DMS 273 (cell line): ENCODE measurements around the gene NEK11.

ENCODE experiments used
- DNase-seq: peaks from one replicate; lab custom pipeline; 2025; ENCODE audit not compliant: unreplicated experiment; lab: John Stamatoyannopoulos, UW

The NEK11 gene

DNA sequence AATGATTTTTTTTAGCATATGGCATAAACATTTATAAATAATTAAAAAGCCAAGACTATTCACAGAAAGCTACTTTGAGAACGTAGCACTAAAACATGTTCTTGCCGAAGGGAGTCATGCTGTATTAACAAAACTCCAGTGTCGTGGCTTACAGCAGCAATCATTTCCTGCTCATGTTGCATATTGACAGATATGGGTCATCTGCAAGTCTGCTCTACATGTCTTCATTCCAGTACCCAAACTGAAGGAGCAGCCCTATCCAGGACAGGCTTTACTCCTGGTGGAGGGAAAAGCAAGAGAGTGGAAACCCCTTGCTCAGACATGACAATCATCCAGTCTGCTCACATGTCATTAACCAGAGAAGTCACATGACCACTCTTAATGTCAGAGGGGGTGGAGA, 87.6 kb downstream of the NEK11 start:
- DNase-seq: no peak

DNA sequence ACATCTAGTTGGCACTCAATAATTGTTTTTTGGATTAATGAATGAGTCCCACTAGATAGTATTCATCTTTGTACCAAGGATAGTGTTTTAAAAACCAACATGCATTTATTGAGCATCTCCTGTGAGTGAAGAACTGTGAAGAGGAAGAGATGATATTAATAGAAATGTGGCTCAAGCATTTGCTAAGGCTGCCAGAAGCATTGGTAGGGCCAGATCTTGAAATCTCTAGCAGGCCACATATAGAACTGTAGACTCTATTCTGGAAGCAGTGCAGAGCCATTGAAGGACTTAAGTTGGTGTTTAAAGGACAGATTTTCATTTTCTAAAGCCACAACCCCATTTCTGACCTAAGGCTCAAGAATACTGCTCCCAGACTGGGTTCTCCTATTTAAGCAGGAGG, 99.0 kb downstream of the NEK11 start:
- no peak for DNase-seq

DNA sequence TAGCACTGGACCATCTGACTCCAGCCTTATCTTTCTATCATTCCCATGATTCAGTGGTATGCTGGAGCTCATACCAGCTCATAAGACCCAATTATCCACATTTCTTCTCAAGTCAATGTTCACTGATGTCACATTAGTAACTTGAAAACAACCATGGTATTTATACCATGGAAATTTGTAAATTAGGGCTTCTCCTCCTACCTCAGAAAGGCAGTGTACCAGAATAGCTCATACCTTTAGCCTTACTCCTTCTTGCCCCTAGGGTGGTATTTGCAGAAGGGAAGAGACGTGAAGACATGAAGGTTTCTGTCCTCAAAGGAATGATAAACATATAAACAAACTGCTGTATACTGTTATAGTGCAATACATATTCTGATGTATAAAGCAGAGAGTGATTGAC, 114.2 kb downstream of the NEK11 start:
- DNase-seq: no peak

GRCh38 chr3:131141770-131142169, 115.1 kb downstream of the NEK11 start:
- DNase-seq: no peak

DNA sequence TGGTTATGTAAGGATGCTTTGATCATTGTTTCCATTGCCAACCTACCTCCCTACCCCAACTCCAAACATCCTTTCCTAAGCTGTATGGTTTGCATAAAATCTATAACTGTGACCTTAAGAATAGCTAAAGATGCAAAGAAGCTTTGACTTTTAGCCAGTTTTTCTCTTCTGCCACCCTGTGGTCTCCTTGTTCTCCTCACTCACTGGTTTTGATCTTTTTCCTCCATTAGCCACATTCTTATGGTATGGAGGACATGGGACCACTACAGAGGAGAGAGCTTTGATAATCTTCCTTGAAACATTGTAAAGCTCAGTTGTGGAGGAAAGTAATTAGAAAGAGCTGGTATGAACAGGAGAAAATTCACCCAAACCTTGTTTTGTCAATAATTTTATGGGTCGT, 115.9 kb downstream of the NEK11 start:
- DNase-seq: peak; percentile 24

GRCh38 chr3:131143802-131144201, 117.1 kb downstream of the NEK11 start:
- peak; percentile 10 for DNase-seq

- DNase-seq: no peak
Measured at GRCh38 chr3:131147534-131147933, 120.9 kb downstream of the NEK11 start.

DNA sequence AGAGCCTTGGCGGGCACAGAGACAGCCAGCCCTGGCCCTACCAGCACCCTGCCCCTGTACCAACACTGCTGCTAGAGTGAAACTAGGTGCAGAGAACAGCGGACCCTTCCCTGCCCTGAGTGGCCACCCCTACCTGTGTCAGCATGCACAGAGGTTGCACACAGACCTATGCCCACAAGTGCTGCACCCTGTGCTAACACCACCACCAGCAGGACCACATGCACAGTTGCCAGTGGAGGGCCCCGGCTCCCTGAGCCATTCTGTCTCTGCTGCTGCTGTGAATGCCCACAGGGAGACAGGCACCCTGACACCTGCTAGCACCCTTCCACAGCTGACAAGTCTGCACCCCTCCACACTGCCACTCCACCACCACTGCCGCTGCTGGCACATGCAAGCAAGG, 131.8 kb downstream of the NEK11 start:
- no peak for DNase-seq

- no peak for DNase-seq
Measured at GRCh38 chr3:131162516-131162915, 135.8 kb downstream of the NEK11 start.

DNA sequence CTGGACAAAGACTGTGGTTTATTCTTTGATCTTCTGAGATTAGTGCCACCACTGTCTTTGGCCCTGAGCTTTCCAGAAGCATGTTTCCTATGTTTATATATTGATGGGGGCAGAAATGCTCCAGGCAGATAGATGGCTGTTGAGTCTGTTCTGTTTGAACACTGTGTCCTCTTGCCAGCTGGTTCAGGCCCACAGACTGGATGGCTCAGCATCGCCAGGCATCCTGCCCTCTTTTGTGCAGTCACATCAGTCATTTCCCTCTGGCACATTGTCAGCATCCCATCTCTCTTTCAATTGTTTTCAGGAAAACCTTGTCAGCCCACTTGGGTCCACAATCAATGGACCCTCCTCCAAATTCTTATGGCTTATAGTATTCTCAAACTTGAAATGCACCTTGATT, 141.2 kb downstream of the NEK11 start:
- no peak for DNase-seq

DNA sequence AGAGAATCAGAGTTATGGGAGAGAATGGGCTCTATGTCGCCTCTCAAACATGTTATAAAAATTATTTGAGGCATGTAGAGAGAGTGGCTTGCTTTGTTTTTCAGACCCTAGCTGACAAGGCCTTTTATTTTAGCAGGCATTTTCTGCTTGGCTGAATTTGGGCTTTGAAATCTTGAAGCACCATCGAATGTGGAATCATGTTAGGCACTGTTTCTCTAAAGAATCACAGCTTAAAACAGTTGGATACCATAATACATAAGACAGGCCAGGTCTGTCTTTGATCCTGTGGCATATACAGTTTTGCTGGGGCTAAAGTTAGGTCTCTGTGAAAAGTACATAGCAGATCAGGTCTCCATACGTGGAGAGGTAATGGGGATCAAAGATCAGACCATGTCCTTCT, 142.7 kb downstream of the NEK11 start:
- no peak for DNase-seq

GRCh38 chr3:131172502-131173200, 146.0 kb downstream of the NEK11 start:
- DNase-seq: no peak

DNA sequence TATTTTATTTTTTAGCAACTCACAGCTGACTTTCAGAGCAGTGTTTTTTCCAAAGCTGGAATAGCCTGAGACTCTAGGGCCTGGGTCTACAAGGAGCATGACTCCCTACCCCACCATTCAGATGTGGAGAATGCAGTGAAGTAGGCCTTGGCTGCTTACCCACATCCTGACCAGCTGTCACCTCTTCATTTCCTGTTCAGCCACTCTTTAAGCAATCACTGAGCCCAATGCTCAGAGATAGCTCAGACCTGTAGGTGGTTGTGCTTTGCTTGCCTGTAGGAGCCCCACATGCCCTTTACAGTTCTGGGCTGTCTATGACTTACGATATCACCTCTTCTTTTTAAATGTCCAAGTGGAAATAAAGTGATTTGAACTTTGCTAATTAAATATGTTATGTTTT, 148.1 kb downstream of the NEK11 start:
- DNase-seq: no peak

GRCh38 chr3:131178710-131179375, 152.2 kb downstream of the NEK11 start:
- DNase-seq: no peak

- no peak for DNase-seq
Measured at GRCh38 chr3:131192701-131193100, 166.0 kb downstream of the NEK11 start.

GRCh38 chr3:131193641-131194238, 167.1 kb downstream of the NEK11 start:
- DNase-seq: peak; percentile 9

GRCh38 chr3:131194816-131195215, 168.1 kb downstream of the NEK11 start:
- DNase-seq: no peak

DNA sequence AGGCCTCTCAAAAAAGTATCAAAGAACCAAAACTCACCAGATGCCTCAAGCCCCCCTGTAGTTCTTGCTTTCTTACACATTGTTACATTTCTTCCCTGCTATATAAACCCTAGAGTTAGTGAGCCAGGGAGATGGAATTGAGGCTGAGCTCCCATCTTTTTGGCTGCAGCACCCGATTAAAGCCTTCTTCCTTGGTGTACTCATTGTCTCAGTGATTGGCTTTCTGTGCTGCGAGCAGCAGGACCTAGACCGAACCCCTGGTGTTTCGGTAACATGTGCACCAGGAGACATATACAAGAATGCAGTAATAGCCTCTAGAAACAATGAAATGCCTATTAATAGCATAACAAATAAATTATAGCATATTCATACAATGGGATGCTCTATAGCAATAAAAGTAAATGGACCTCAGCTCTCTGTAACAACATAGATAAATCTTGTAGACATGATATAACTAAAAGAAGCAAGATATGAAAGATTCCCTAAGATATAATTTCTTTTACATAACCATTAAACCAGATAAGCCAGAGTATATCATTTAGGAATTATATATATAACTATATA, 174.0 kb downstream of the NEK11 start:
- DNase-seq: no peak

GRCh38 chr3:131216330-131216729, 189.7 kb downstream of the NEK11 start:
- no peak for DNase-seq

DNA sequence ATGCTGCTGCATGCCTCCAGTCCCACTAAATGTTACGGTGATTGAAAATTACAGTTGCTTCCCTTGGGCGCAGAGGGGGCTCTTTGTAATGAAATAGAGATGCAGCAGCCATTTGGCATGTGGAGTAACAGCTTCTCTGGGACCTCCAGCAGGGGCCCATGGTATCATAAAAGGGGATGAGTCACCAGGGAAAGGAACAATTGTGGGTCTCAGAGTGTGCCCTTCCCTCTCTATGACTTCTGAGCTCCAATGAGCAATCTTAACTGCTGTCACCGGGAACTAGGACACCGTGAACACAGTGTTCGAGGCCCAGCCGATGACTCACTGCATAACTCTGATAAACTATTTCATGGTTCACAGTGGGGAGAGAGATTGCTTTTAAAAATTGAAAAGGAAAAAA, 190.1 kb downstream of the NEK11 start:
- peak; percentile 12 for DNase-seq

- peak; percentile 15 for DNase-seq
Measured at GRCh38 chr3:131217296-131217741, 190.6 kb downstream of the NEK11 start.

DNA sequence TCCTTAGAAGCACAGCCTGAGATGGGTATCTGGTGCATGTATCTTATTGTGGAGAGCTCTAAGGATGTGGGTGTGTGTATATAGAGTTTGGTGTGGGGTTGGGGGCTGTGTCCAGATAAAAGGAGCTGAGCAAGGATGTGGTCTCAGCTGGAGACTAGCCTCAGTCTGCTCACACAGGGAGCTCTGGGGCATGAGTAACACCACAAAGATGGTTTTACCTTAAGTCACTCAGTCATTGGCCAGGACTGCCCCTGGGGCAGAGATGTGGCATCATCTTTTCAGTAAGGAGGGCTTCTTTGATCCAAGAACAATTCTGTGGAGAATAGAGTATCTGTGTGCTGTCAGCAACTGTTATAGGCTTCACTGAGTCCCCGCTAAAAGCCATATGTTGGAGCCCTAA, 191.5 kb downstream of the NEK11 start:
- no peak for DNase-seq
